Bronchial smooth muscle cell (primary cell): ENCODE data around the gene CDK8. TPM values are rescaled to one million over a fixed set of nuclear protein-coding genes. Genes with fewer than 3 reads are reported as not detected.

Experiments used
- total RNA-seq: library from RNA; depleted of rRNA; stranded (reverse); fragments of >200 nt; gene quantifications from 2 replicates; pipeline ENCODE4 v1.2.1, GENCODE V29; 2014

The CDK8 gene
- total RNA-seq, result 11.2 and 16.1 TPM in 2 replicates

DNA sequence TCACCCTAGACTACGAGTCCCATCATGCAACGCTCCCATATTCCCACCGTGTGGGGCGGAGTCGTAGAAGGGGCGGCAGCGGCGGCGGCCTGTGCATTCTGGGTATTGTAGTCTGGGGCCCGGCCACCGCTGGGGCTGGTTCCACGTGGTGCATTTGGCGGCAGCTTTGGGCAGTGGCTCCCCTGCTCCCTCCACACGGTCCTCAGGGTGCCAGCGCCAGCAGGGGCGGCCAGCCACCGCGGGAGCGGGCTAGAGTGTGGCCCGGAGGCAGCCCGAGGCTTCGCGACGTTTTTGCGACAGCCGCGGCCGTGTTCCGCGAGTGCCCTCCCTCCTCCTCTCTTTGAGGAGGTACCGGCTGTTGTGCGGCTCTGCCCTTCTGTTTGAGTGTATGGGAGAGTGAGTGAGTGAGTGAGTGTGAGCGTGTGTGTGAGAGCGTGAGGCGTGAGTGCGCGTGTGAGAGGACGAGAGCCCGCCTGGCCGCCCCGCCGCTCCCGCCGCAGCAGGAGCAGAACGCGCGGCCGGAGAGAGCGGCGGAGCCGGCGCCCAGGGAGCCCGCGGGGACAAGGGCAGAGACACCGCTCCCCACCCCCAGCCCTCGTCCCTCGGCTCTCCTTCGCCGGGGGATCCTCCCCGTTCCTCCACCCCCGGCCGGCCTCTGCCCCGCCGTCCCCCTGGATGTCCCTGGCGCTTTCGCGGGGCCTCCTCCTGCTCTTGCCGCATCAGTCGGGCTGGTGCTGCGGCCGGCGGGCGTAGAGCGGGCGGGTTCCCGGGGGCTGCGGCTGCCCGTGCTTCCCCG, at the start of gene CDK8:
Gene CDK8, plus strand, starts transcription at position 343 of the 796 bp plus-strand sequence. CDS start 513 bp downstream, outside the sequence.

DNA sequence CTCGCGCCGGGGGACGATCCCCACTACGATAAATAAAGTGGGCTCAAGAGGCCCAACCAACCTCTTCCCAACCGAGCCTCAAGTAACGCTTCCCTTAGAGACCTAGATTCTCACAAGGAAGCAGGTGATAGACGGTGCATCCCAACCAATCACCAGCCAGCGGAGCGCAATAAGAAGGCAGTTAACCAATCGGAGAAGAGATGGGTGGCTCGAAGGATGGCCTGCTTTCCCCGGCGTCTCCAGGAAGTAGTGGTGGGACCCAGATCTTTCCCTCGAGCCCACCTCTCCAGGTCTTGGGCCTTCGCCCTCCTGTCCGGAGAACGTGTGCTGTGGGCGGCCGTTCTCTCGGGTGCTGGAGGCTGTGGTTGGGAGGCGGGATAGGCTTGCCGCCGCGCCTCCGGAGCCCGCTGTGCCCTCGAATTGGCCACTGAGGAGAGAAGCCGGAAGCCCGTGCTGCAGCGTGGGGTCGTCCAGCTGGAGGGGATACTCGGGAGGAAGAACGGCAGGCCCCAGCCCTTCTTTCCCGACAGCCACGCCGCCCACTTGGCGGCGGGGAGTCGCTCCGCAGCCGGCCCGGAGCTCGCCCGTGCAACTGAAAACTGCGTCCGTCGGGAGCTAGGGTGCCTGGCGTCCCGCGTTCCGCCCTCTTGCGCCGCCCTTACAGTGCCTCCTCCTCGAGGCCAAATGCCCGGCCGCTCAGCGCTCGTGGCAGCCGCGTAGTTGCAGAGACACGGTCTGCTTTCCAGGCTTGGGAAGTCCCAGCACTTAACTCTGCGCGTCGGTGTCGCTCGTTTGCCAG, 32.0 kb upstream of the CDK8 start, which contains the start of gene RNF6:
Gene RNF6, minus strand, starts transcription at position 594 of the 799 bp plus-strand sequence. CDS start 2,665 bp downstream, outside the sequence.

Other genes starting within 250 kb of the CDK8 start
- gene SHISA2, start 202.1 kb upstream of the CDK8 start, total RNA-seq, result 0.09 and 0.32 TPM in 2 replicates
- 33.2 and 36.9 TPM in 2 replicates for gene RNF6, start 31.8 kb upstream of the CDK8 start, total RNA-seq